T follicular helper cell (primary cell): ENCODE measurements around the gene ZDHHC11.

Experiments used
- DNase-seq: peaks from one replicate; pipeline ENCODE4 v3.0.0-alpha.2; 2020; ENCODE audit warnings: low read depth

The ZDHHC11 gene

GRCh38 chr5:746258-746761 is 104.5 kb downstream of the ZDHHC11 start:
- DNase-seq: no peak
